ENCODE results near the gene OR2M3.
"Not testable (repeated sequence)": the region's sequence is repeated elsewhere in the genome, so short reads cannot be mapped to it uniquely, and the experiment has no call there.

Gene OR2M3

GRCh38 chr1:248196965-248197364, at the start of gene OR2M3:
Gene OR2M3, plus strand, starts transcription at chr1:248197265. Its CDS starts 5,803 bp downstream, at chr1:248203068.
- no peak for DNase-seq (ENCODE audit: low read depth)

- DNase-seq (ENCODE audit: low read depth), result no peak
Measured at GRCh38 chr1:248152056-248152827, 44.8 kb upstream of the OR2M3 start.

- DNase-seq (ENCODE audit: low read depth), result no peak
Measured at GRCh38 chr1:248155927-248156326, 41.1 kb upstream of the OR2M3 start.

GRCh38 chr1:248158758-248159157, 38.3 kb upstream of the OR2M3 start:
- DNase-seq (ENCODE audit: low read depth), result no peak

- no peak for DNase-seq (ENCODE audit: low read depth)
Measured at GRCh38 chr1:248164031-248164430, 33.0 kb upstream of the OR2M3 start.

- DNase-seq (ENCODE audit: low read depth), result no peak
Measured at GRCh38 chr1:248165186-248165585, 31.9 kb upstream of the OR2M3 start.

- DNase-seq (ENCODE audit: low read depth), result no peak
Measured at GRCh38 chr1:248174521-248174920, 22.5 kb upstream of the OR2M3 start, which contains the start of gene OR2M2. Gene OR2M2, plus strand, starts transcription at chr1:248174821. Its CDS starts 5,165 bp downstream, at chr1:248179986.

GRCh38 chr1:248183996-248184395, 13.1 kb upstream of the OR2M3 start:
- no peak for DNase-seq (ENCODE audit: low read depth)

- DNase-seq (ENCODE audit: low read depth), result no peak
Measured at GRCh38 chr1:248187363-248187762, 9.7 kb upstream of the OR2M3 start.

GRCh38 chr1:248189026-248189425, 8.0 kb upstream of the OR2M3 start:
- DNase-seq (ENCODE audit: low read depth), result no peak

GRCh38 chr1:248194117-248194516, 2.9 kb upstream of the OR2M3 start:
- DNase-seq (ENCODE audit: low read depth), result no peak

- DNase-seq (ENCODE audit: low read depth), result no peak
Measured at GRCh38 chr1:248215880-248216279, 18.8 kb downstream of the OR2M3 start.

- DNase-seq (ENCODE audit: low read depth), result no peak
Measured at GRCh38 chr1:248225537-248225936, 28.5 kb downstream of the OR2M3 start.

GRCh38 chr1:248229360-248229908, 32.4 kb downstream of the OR2M3 start:
- DNase-seq (ENCODE audit: low read depth), result no peak

GRCh38 chr1:248231117-248231516, 34.1 kb downstream of the OR2M3 start, which contains the start of gene OR2M4:
Gene OR2M4, plus strand, starts transcription at chr1:248231417. Its CDS starts 7,512 bp downstream, at chr1:248238929.
- no peak for DNase-seq (ENCODE audit: low read depth)

GRCh38 chr1:248239478-248239877, 42.4 kb downstream of the OR2M3 start:
- no peak for DNase-seq (ENCODE audit: low read depth)

GRCh38 chr1:248243204-248243603, 46.1 kb downstream of the OR2M3 start:
- no peak for DNase-seq (ENCODE audit: low read depth)

GRCh38 chr1:248259309-248259708, 62.2 kb downstream of the OR2M3 start:
- not testable (repeated sequence) for DNase-seq (ENCODE audit: low read depth)
